ENCODE results near the gene HS3ST2. TPM values are rescaled to one million over a fixed set of nuclear protein-coding genes. Genes with fewer than 3 reads are reported as not detected.

Gene HS3ST2
- total and polyA plus RNA-seq, 10 donors = 0.09 to 2.7 (median 0.21) TPM; not detected in 5

- Histone ChIP-seq H3K4me1 (no peaks in the 10 kb centered on the region), H3K36me3 (no peaks in the 10 kb centered on the region), H3K27me3 (replicated peaks in 1 of 7) (peaks cover 0 to 69% (median 5%) of the 10 kb centered on the region in 7 donors), H3K9me3 (no peaks in the 10 kb centered on the region), H3K4me3 (no peak overlapping the region), H3K27ac (no peak overlapping the region)
- TF ChIP-seq POLR2AphosphoS5 (IDR thresholded peaks at IDR 0.05) = no peak
- no peak for TF ChIP-seq POLR2A (IDR thresholded peaks at IDR 0.05)
- TF ChIP-seq CTCF (IDR thresholded peaks at IDR 0.05 in 8 of 11, conservative IDR thresholded peaks at IDR 0.05 in 3 of 11) = no peak
- 86 to 96% (median 91%) methylated on average over 1 of the region's 1 CpG for WGBS, 5 donors
- no peak for DNase-seq
- intact Hi-C loops (cut with DNase I; ENCODE audit: low total_unique reads) = no loop called here
Measured at GRCh38 chr16:22771551-22771950, 42.4 kb upstream of the HS3ST2 start.

GRCh38 chr16:22775220-22775922 lies 38.6 kb upstream of the HS3ST2 start:
- Histone ChIP-seq H3K4me3 (no peak overlapping the region), H3K36me3 (no peaks in the 10 kb centered on the region), H3K27me3 (replicated peaks in 1 of 7) (peaks cover 0 to 48% (median 5%) of the 10 kb centered on the region in 7 donors), H3K27ac (no peak overlapping the region), H3K9me3 (no peaks in the 10 kb centered on the region), H3K4me1 (no peaks in the 10 kb centered on the region)
- intact Hi-C loops (cut with DNase I; ENCODE audit: low total_unique reads) = no loop called here
- 55 to 74% (median 67%) methylated on average over 6 of the region's 6 CpGs for WGBS, 5 donors
- TF ChIP-seq POLR2A (IDR thresholded peaks at IDR 0.05) (no peak), CTCF (IDR thresholded peaks at IDR 0.05 in 8 of 11, conservative IDR thresholded peaks at IDR 0.05 in 3 of 11) (no peak), POLR2AphosphoS5 (IDR thresholded peaks at IDR 0.05) (no peak)
- no peak for DNase-seq

- no peaks in the 10 kb centered on the region for H3K4me1 ChIP-seq
- intact Hi-C loops (cut with DNase I; ENCODE audit: low total_unique reads) = no loop called here
- no peak overlapping the region for H3K4me3 ChIP-seq
- no peaks in the 10 kb centered on the region for H3K36me3 ChIP-seq
- WGBS, 5 donors = 88 to 93% (median 91%) methylated on average over 8 of the region's 8 CpGs
- H3K27me3 ChIP-seq (replicated peaks in 1 of 7) = no peaks in the 10 kb centered on the region
- no peak overlapping the region for H3K27ac ChIP-seq
- no peak for DNase-seq
- H3K9me3 ChIP-seq = no peaks in the 10 kb centered on the region
- TF ChIP-seq POLR2AphosphoS5 (IDR thresholded peaks at IDR 0.05) (no peak), CTCF (IDR thresholded peaks at IDR 0.05 in 8 of 11, conservative IDR thresholded peaks at IDR 0.05 in 3 of 11) (no peak), POLR2A (IDR thresholded peaks at IDR 0.05) (no peak)
Measured at GRCh38 chr16:22781480-22781879, 32.5 kb upstream of the HS3ST2 start.

GRCh38 chr16:22782314-22782713 lies 31.6 kb upstream of the HS3ST2 start:
- Histone ChIP-seq H3K27ac (no peak overlapping the region), H3K4me3 (no peak overlapping the region), H3K4me1 (peaks cover 0 to under 1% (median 0%) of the 10 kb centered on the region in 6 donors), H3K9me3 (no peaks in the 10 kb centered on the region), H3K36me3 (no peaks in the 10 kb centered on the region), H3K27me3 (replicated peaks in 1 of 7) (no peaks in the 10 kb centered on the region)
- intact Hi-C loops (cut with DNase I; ENCODE audit: low total_unique reads) = no loop called here
- no peak for DNase-seq
- WGBS, 5 donors = 6 to 13% (median 11%) methylated on average over 4 of the region's 4 CpGs
- TF ChIP-seq POLR2A (IDR thresholded peaks at IDR 0.05) = no peak
- TF ChIP-seq CTCF (IDR thresholded peaks at IDR 0.05 in 8 of 11, conservative IDR thresholded peaks at IDR 0.05 in 3 of 11) = no peak
- TF ChIP-seq POLR2AphosphoS5 (IDR thresholded peaks at IDR 0.05) = no peak

Measured in spleen (tissue), 11 donors.